PFSK-1 (cell line): ENCODE results near the gene IL23A.

Experiments
- FOXP2 ChIP-seq: optimal IDR thresholded peaks from 2 replicates; pipeline ENCODE3; 2011; ENCODE audit warnings: borderline replicate concordance, control low read depth, inconsistent platforms; ENCODE audit not compliant: insufficient read depth; ENCODE audit errors: extremely low read length, extremely low read depth
- POLR2AphosphoS5 ChIP-seq: IDR thresholded peaks from 2 replicates; pipeline ENCODE4 v1.6.1; 2012; ENCODE audit warnings: low read depth, mild to moderate bottlenecking, control low read depth, low read length, moderate library complexity
- REST ChIP-seq, 2 experiments: IDR thresholded peaks; 2 replicates each; pipeline versions ENCODE4 v1.6.1 to v1.8.0; 2011 to 2012; ENCODE audit warnings: low read depth in 2 of 2, low read length in 2 of 2, control low read depth in 1 of 2, inconsistent platforms in 1 of 2, mild to moderate bottlenecking in 1 of 2, moderate library complexity in 1 of 2; ENCODE audit not compliant: insufficient read depth in 1 of 2
- SIN3A ChIP-seq: IDR thresholded peaks from 2 replicates; pipeline ENCODE4 v1.6.1; 2012; ENCODE audit warnings: mild to moderate bottlenecking, low read length, moderate library complexity, borderline replicate concordance; ENCODE audit not compliant: insufficient read depth
- TAF1 ChIP-seq: IDR thresholded peaks from 2 replicates; pipeline ENCODE4 v1.6.1; 2012; ENCODE audit warnings: low read length, control low read depth, borderline replicate concordance; ENCODE audit not compliant: insufficient read depth

IL23A gene

DNA sequence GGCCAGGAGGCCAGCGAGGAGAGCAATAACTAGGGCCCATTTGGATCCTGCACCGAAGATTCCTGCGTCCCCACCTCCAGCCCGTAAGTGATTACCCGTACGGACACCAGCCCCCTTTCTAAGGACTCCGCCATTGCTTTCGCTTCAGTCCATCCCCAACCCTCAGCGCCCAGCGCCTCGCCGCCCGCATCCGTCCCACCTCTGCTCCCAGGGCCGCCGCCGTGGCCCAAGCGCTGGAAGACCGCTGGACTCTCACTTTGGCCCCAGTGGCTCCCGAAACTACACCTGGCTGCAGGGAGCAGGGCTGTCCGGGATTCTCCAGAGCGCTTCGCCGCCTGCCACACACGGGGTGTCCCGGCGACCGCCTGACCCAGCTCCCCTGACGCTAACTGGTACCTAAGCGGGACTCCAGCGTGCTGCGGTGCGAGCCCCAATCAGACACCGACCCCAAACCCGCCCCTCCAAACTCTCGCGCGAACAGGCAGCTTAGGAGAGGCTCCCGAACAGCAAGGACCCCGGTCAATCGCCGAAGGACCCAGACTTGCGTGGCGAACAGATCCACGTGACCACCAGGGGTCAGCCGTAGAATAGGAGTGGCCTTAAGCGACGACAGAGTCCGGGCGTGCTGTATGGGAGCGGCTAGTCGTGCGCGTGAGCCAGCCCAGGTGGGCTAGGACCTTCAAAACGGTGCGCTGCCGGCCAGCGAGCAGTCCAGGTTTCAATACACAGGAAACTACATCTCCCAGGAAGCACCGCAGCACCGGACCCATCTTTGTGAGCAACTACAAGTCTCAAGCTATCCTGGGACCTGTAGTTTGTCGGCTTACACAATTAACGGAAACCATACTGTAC lies 22.8 kb upstream of the IL23A start, which contains the start of gene CNPY2:
CNPY2 (minus strand) TSS at position 367 of the 852 bp plus-strand sequence. CDS start 771 bp downstream, outside the sequence.
- TF ChIP-seq REST (IDR thresholded peaks at IDR 0.05; ENCODE audit: insufficient read depth in 1 of 2, low read depth in 2 of 2, low read length in 2 of 2) (no peak), POLR2AphosphoS5 (peak; percentile 76), TAF1 (peak; percentile 58), FOXP2 (peak; percentile 74), SIN3A (no peak)

DNA sequence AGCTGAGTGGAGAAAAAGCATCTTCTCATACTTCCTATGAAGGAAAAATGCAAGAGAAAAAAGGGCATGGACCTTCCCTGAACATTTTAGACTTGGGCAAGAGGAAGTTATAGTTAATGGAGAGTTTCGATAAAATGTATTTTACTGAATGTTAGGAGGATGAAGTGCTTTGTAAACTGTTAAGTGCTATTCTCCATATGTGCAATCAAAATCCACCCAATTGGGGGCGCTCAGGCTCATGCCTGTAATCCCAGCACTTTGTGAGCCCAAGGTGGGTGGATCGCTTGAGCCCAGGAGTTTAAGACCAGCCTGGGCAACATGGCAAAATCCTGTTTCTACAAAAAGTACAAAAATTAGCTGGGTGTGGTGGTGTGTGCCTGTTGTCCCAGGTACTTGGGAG lies 21.0 kb upstream of the IL23A start:
- TF ChIP-seq FOXP2 (no peak), TAF1 (no peak), REST (IDR thresholded peaks at IDR 0.05; ENCODE audit: insufficient read depth in 1 of 2, low read depth in 2 of 2, low read length in 2 of 2) (no peak), POLR2AphosphoS5 (no peak), SIN3A (no peak)

- no peak for TF ChIP-seq SIN3A
- TF ChIP-seq REST (IDR thresholded peaks at IDR 0.05; ENCODE audit: insufficient read depth in 1 of 2, low read depth in 2 of 2, low read length in 2 of 2): no peak
- TF ChIP-seq TAF1: no peak
- TF ChIP-seq FOXP2: no peak
- TF ChIP-seq POLR2AphosphoS5: no peak
Observed at GRCh38 chr12:56321027-56321426, 17.7 kb upstream of the IL23A start.

- TF ChIP-seq FOXP2 (no peak), TAF1 (no peak), SIN3A (no peak), REST (IDR thresholded peaks at IDR 0.05; ENCODE audit: insufficient read depth in 1 of 2, low read depth in 2 of 2, low read length in 2 of 2) (no peak), POLR2AphosphoS5 (no peak)
Observed at GRCh38 chr12:56324206-56324605, 14.5 kb upstream of the IL23A start.
